Panc1 (cell line): ENCODE results near the gene CSMD2. TPM values are rescaled to one million over a fixed set of nuclear protein-coding genes. Genes with fewer than 3 reads are reported as not detected.

ENCODE experiments used
- ATAC-seq: fragments of 200-7000 bp; cut with Tn5 transposase; 2 replicates; pipeline ENCODE4 v1.9.1; 2020; ENCODE audit warnings: mild to moderate bottlenecking, moderate library complexity
- BruUV-seq: library from RNA; stranded (reverse); fragments of 400-500 nt; replicated peaks from 2 replicates; lab custom pipeline; 2021; lab: Mats Ljungman, UMichigan
- CTCF ChIA-PET: fragments of 300-600 bp; sonication (Branson Sonifier 250); formaldehyde crosslinking; loops from one replicate; lab custom pipeline; 2022; ENCODE audit warnings: antibody characterized with exemption; lab: Charles Lee
- POLR2A ChIA-PET: fragments of 300-600 bp; sonication (Branson Sonifier 250); formaldehyde crosslinking; loops from one replicate; lab custom pipeline; 2022; ENCODE audit warnings: antibody characterized with exemption; lab: Charles Lee
- DNase-seq: peaks from one replicate; pipeline ENCODE4 v3.0.0-alpha.2; 2010; ENCODE audit warnings: low read depth, low spot score
- H3K27ac ChIP-seq: 2 replicates; pipeline ENCODE4 v1.5.1; 2011; ENCODE audit warnings: mild to moderate bottlenecking, low read length, inconsistent platforms
- H3K27me3 ChIP-seq: fragments of 200-500 bp; sonication (Bioruptor generic); 2 replicates; pipeline ENCODE4 v1.6.0; 2014; ENCODE audit warnings: low read length, inconsistent platforms; ENCODE audit not compliant: control insufficient read depth, insufficient read depth
- H3K36me3 ChIP-seq: fragments of 200-500 bp; sonication (Bioruptor generic); 2 replicates; pipeline ENCODE4 v1.5.1; 2014; ENCODE audit warnings: inconsistent platforms, mild to moderate bottlenecking, low read length, moderate library complexity; ENCODE audit not compliant: control insufficient read depth, insufficient read depth
- H3K4me1 ChIP-seq: 2 replicates; pipeline ENCODE4 v1.5.1; 2011; ENCODE audit warnings: inconsistent platforms, mild to moderate bottlenecking, low read length, moderate library complexity; ENCODE audit not compliant: control insufficient read depth, insufficient read depth
- H3K4me3 ChIP-seq, 2 experiments: 2 replicates each; pipeline ENCODE4 v1.5.1; 2011 to 2012; ENCODE audit warnings: low read depth in 2 of 2, low read length in 2 of 2, mild to moderate bottlenecking in 2 of 2, inconsistent platforms in 1 of 2, moderate library complexity in 1 of 2
- H3K9me3 ChIP-seq: fragments of 200-500 bp; sonication (Bioruptor generic); 2 replicates; pipeline ENCODE4 v1.5.1; 2014; ENCODE audit warnings: low read depth, mild to moderate bottlenecking, inconsistent platforms, low read length, moderate library complexity; ENCODE audit not compliant: control insufficient read depth, insufficient read depth
- POLR2AphosphoS5 ChIP-seq: IDR thresholded peaks from 2 replicates; pipeline ENCODE4 v1.6.1; 2012; ENCODE audit warnings: mild to moderate bottlenecking, low read depth, low read length, moderate library complexity
- SIN3A ChIP-seq: IDR thresholded peaks from 2 replicates; pipeline ENCODE4 v1.6.1; 2012; ENCODE audit warnings: low read depth, mild to moderate bottlenecking, low read length, moderate library complexity, borderline replicate concordance; ENCODE audit not compliant: insufficient read depth
- TCF7L2 ChIP-seq: IDR thresholded peaks from 2 replicates; pipeline ENCODE4 v1.6.1; 2011; ENCODE audit warnings: mild to moderate bottlenecking, low read depth, low read length, inconsistent platforms
- in situ Hi-C: cut with HindIII; loops from 2 replicates; pipeline ENCODE4 v1.10.0; 2016; ENCODE audit warnings: low sequenced_read_pairs, low pct_unique_long_range_greater_than_20kb
- intact Hi-C: fragments of 100-400 bp; cut with micrococcal nuclease; formaldehyde crosslinking; loops from one replicate; pipeline ENCODE4 v1.10.0; 2022; ENCODE audit not compliant: unreplicated experiment
- total RNA-seq: library from RNA; stranded (reverse); gene quantifications from one replicate; pipeline ENCODE4 v1.2.1, GENCODE V29; 2021; ENCODE audit not compliant: unreplicated experiment
- TF ChIP-seq, protein P1 (sequence below): fragments of 450-650 bp; IDR thresholded peaks from 2 replicates; pipeline ENCODE4 v1.5.1; 2017; ENCODE audit warnings: mild to moderate bottlenecking
- TF ChIP-seq, protein P2 (sequence below), 2 experiments: IDR thresholded peaks; 2 replicates each; pipeline ENCODE4 v1.6.1; 2011 to 2012; ENCODE audit warnings: low read depth in 2 of 2, control low read depth in 1 of 2, low read length in 1 of 2, mild to moderate bottlenecking in 1 of 2, moderate library complexity in 1 of 2; ENCODE audit not compliant: insufficient read depth in 1 of 2

CSMD2 gene
- total RNA-seq, 1 experiment from 2014 or later: not detected

DNA sequence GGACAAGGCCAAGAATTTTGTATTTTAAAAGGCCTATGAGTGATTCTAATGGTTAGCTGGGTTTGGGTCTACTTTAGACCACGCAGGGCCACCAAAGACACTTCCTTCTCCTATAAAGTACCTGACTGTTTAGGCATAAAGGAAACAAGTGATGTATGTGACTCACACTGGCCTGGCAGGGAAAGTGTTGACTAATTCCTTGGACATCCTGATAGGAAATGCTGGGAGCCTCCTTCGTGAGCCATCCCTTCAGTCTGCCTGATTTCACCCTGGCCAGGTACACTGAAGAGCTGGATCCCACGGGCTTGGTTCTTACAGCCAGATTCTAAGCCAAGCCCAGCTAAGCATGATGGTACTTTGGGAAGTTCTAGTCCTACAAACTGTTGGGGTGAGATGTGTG, 401.6 kb downstream of the CSMD2 start:
- no peak overlapping the region for H3K4me3 ChIP-seq
- no peaks in the 10 kb centered on the region for H3K4me1 ChIP-seq
- H3K27ac ChIP-seq: no peak overlapping the region
- no TSS peak for BruUV-seq
- CTCF ChIA-PET: no interaction called here
- DNase-seq: no peak
- intact Hi-C loops: no loop called here
- TF ChIP-seq, protein P1, sequence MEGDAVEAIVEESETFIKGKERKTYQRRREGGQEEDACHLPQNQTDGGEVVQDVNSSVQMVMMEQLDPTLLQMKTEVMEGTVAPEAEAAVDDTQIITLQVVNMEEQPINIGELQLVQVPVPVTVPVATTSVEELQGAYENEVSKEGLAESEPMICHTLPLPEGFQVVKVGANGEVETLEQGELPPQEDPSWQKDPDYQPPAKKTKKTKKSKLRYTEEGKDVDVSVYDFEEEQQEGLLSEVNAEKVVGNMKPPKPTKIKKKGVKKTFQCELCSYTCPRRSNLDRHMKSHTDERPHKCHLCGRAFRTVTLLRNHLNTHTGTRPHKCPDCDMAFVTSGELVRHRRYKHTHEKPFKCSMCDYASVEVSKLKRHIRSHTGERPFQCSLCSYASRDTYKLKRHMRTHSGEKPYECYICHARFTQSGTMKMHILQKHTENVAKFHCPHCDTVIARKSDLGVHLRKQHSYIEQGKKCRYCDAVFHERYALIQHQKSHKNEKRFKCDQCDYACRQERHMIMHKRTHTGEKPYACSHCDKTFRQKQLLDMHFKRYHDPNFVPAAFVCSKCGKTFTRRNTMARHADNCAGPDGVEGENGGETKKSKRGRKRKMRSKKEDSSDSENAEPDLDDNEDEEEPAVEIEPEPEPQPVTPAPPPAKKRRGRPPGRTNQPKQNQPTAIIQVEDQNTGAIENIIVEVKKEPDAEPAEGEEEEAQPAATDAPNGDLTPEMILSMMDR: no peak
- no peak for TF ChIP-seq POLR2AphosphoS5
- TF ChIP-seq, protein P2, sequence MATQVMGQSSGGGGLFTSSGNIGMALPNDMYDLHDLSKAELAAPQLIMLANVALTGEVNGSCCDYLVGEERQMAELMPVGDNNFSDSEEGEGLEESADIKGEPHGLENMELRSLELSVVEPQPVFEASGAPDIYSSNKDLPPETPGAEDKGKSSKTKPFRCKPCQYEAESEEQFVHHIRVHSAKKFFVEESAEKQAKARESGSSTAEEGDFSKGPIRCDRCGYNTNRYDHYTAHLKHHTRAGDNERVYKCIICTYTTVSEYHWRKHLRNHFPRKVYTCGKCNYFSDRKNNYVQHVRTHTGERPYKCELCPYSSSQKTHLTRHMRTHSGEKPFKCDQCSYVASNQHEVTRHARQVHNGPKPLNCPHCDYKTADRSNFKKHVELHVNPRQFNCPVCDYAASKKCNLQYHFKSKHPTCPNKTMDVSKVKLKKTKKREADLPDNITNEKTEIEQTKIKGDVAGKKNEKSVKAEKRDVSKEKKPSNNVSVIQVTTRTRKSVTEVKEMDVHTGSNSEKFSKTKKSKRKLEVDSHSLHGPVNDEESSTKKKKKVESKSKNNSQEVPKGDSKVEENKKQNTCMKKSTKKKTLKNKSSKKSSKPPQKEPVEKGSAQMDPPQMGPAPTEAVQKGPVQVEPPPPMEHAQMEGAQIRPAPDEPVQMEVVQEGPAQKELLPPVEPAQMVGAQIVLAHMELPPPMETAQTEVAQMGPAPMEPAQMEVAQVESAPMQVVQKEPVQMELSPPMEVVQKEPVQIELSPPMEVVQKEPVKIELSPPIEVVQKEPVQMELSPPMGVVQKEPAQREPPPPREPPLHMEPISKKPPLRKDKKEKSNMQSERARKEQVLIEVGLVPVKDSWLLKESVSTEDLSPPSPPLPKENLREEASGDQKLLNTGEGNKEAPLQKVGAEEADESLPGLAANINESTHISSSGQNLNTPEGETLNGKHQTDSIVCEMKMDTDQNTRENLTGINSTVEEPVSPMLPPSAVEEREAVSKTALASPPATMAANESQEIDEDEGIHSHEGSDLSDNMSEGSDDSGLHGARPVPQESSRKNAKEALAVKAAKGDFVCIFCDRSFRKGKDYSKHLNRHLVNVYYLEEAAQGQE (IDR thresholded peaks at IDR 0.05; ENCODE audit: insufficient read depth in 1 of 2, low read depth in 2 of 2, low read length in 1 of 2): no peak
- no peak for TF ChIP-seq TCF7L2
- TF ChIP-seq SIN3A: no peak
- POLR2A ChIA-PET: no interaction called here
- 0 out of 2 replicates have a peak, but pooled peaks have one; percentile 34 for ATAC-seq
- H3K27me3 ChIP-seq: no peaks in the 10 kb centered on the region
- in situ Hi-C loops: no loop called here
- no peaks in the 10 kb centered on the region for H3K36me3 ChIP-seq
- H3K9me3 ChIP-seq: no peaks in the 10 kb centered on the region

DNA sequence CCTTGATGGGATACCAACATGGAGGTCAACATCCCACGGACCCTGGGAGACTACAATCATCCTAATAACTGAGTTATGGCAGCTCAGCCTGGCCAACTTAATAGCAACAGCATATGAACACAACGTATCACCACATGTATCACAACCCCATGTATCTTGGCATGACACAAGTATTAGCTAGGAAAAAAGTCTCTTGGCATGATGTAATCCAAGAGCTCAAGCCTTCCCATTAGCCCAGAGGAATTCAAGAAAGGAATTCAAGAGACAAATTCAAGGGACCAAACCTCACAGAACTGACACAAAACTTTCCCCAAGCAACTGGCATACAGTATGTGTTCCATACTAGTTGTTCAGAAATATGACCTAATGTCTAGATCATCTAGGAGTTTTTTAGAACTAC, 402.1 kb downstream of the CSMD2 start:
- Histone ChIP-seq H3K4me1 (no peaks in the 10 kb centered on the region), H3K36me3 (no peaks in the 10 kb centered on the region), H3K4me3 (no peak overlapping the region), H3K27ac (no peak overlapping the region), H3K27me3 (no peaks in the 10 kb centered on the region), H3K9me3 (no peaks in the 10 kb centered on the region)
- no TSS peak for BruUV-seq
- intact Hi-C loops: no loop called here
- in situ Hi-C loops: no loop called here
- ChIA-PET CTCF (interaction anchor here (0.5 kb wide), 1 partner anchor 831 kb away, joined by 12 read pairs; no protein-coding TSS in a partner anchor), POLR2A (no interaction called here)
- DNase-seq (no peak), ATAC-seq (no peak)
- TF ChIP-seq, protein P1: no peak
- TF ChIP-seq TCF7L2: no peak
- no peak for TF ChIP-seq POLR2AphosphoS5
- TF ChIP-seq SIN3A: no peak
- TF ChIP-seq, protein P2 (IDR thresholded peaks at IDR 0.05; ENCODE audit: insufficient read depth in 1 of 2, low read depth in 2 of 2, low read length in 1 of 2): no peak
